LNCaP clone FGC (cell line): ENCODE data around the gene NOTUM.

ENCODE experiments used
- DNase-seq: peaks from one replicate; pipeline ENCODE4 v3.0.0-alpha.2; 2011; ENCODE audit warnings: low read depth
- H3K4me3 ChIP-seq: 2 replicates; pipeline ENCODE4 v1.5.1; 2011; ENCODE audit warnings: mild to moderate bottlenecking, low read depth, low read length, control low read depth
- CTCF ChIP-seq: IDR thresholded peaks from 2 replicates; pipeline ENCODE4 v1.5.1; 2012; ENCODE audit warnings: mild to moderate bottlenecking; ENCODE audit not compliant: control insufficient read depth, insufficient read depth; ENCODE audit errors: extremely low read depth

The NOTUM gene

GRCh38 chr17:81931557-81932332, 29.2 kb downstream of the NOTUM start:
- TF ChIP-seq CTCF: no peak
- no peak for DNase-seq
- H3K4me3 ChIP-seq: no peak overlapping the region

GRCh38 chr17:81931189-81931556, 29.8 kb downstream of the NOTUM start:
- no peak for TF ChIP-seq CTCF
- H3K4me3 ChIP-seq: no peak overlapping the region
- no peak for DNase-seq

- no peak for DNase-seq
- no peak overlapping the region for H3K4me3 ChIP-seq
- no peak for TF ChIP-seq CTCF
These were observed 30.6 kb downstream of the NOTUM start for GRCh38 chr17:81930142-81931125.

GRCh38 chr17:81929253-81930141, 31.5 kb downstream of the NOTUM start:
- no peak overlapping the region; the same call in 1 of the 2 replicates for H3K4me3 ChIP-seq
- DNase-seq: no peak
- TF ChIP-seq CTCF: no peak

GRCh38 chr17:81928544-81929252, 32.3 kb downstream of the NOTUM start:
- H3K4me3 ChIP-seq: peak overlapping the region; percentile 66
- TF ChIP-seq CTCF: no peak
- DNase-seq: no peak
